Activated CD4-positive, alpha-beta T cell treated with anti-CD3 and anti-CD28 coated beads, Interleukin-2, amount 10 ng/mL, durations not matched to agents 7 days and 5 days (primary cell): ENCODE measurements around the gene HCRT. TPM values are rescaled to one million over a fixed set of nuclear protein-coding genes. Genes with fewer than 3 reads are reported as not detected.

Source experiments
- CTCF ChIA-PET: fragments of 350-600 bp; sonication (Branson Sonifier 250); formaldehyde crosslinking; loops from one replicate; lab custom pipeline; 2021; ENCODE audit warnings: antibody characterized with exemption; lab: Charles Lee
- POLR2A ChIA-PET: fragments of 350-600 bp; sonication (Branson Sonifier 250); formaldehyde crosslinking; loops from one replicate; lab custom pipeline; 2021; ENCODE audit warnings: antibody characterized with exemption; lab: Charles Lee
- DNase-seq: peaks from one replicate; pipeline ENCODE4 v3.0.0-alpha.2; 2020
- H3K27ac Mint-ChIP-seq: one replicate; pipeline ENCODE4 v1.8.0; 2021; ENCODE audit warnings: mild to moderate bottlenecking, moderate library complexity, mixed read lengths
- H3K27me3 Mint-ChIP-seq: one replicate; pipeline ENCODE4 v1.8.0; 2021; ENCODE audit warnings: mixed read lengths
- H3K36me3 Mint-ChIP-seq: one replicate; pipeline ENCODE4 v1.8.0; 2021; ENCODE audit warnings: low read depth, mixed read lengths
- H3K4me1 Mint-ChIP-seq: one replicate; pipeline ENCODE4 v1.8.0; 2021; ENCODE audit warnings: mixed read lengths
- H3K4me3 Mint-ChIP-seq: one replicate; pipeline ENCODE4 v1.8.0; 2021; ENCODE audit warnings: mild to moderate bottlenecking, moderate library complexity, mixed read lengths
- H3K9me3 Mint-ChIP-seq: one replicate; pipeline ENCODE4 v1.8.0; 2021; ENCODE audit warnings: mixed read lengths
- total RNA-seq, 2 experiments: library from RNA; stranded (reverse); gene quantifications; one replicate each; pipeline ENCODE4 v1.2.3, GENCODE V29; 2021

The HCRT gene
- total RNA-seq, 2 experiments from 2014 or later = not detected

DNA sequence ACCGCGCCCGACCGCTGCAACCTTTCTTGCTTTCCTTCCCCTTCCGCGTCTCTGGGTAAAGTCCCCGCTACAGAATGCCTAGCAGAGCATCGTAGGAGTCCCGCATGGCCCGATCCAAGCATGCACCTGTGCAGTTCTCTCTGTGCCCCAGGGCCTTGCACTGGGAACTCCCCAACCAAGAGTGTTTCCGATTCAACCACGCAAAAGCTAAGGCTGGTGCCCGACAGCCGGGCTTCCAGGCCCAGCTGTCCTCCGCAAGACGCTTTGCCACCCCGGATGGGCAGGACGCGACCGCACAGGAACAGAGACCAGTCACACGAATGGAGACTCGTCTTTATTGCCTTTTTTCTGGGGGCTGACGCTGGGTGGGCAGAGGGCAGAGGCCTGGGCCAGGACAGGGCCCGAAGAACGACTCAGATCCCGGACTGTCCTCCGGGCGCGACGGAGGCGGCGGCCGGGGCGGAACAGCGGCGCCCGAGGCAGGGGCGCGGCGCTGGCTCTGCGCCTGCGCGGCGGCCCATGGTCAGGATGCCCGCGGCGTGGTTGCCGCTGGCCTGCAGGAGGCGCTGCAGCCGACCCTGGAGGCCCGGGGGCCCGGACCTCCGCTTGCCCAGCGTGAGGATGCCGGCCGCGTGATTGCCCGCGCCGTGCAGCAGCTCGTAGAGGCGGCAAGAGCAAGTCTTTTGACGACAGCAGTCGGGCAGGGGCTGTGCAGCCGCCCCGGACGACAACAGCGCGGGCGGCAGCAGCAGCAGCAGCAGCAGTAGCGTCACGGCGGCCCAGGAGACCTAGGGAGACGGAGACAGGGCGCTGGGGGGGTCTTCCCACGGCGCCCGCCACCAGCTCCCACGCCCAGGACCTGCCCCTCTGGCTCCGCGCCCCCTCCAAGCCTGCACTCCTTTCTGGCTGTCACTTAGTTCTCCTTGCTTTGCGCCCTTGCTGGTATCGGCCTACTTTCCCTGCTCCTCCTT lies 1.2 kb downstream of the HCRT start:
- Mint-ChIP-seq H3K27ac (peak overlapping the region; percentile 93), H3K36me3 (no peaks in the 10 kb centered on the region), H3K4me1 (peaks cover 49% of the 10 kb centered on the region), H3K27me3 (peaks cover 23% of the 10 kb centered on the region), H3K4me3 (peak overlapping the region; percentile 87), H3K9me3 (no peaks in the 10 kb centered on the region)
- POLR2A ChIA-PET = no interaction called here
- CTCF ChIA-PET = interaction anchor here (0.5 to 2.8 kb wide), 17 partner anchors 11 to 271 kb away, joined by 3 to 33 read pairs (median 3); partner anchors contain the start of genes GHDC, KAT2A and NKIRAS2
- peak; percentile 71 for DNase-seq

DNA sequence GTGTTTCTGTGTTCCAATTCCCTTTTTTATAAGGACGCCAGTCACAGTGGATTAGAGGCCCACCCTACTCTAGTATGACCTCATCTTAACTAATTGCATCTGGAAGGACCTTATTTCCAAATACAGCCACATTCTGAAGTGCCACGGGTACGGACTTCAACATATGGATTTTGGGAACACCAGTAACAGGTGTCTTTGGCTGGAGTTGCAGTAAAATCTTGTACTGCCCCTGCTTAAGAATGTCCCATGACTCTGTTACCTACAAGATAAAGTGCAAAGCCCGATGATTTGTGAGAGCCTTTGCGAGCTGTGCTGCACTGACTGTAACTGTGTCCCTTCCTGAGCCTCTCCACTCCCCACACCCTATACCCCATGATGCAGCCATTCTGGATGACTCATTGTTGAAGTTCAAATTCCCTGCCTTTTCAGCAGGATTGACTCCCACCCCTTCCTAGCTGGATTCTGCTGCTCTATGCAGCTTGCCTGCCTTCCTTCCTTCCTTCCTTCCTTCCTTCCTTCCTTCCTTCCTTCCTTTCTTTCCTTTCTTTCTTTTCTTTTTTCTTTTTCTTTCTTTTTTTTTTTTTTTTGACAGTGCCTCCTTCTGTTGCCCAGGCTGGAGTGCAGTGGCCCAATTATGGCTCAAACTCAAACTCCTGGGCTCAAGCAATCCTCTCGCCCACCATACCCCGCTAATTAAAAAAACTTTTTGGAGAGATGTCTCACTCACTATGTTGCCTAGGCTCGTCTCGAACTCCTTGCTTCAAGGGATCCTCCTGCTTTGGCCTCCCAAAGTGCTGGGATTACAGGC lies 2.1 kb downstream of the HCRT start:
- POLR2A ChIA-PET = no interaction called here
- Mint-ChIP-seq H3K27me3 (peaks cover 25% of the 10 kb centered on the region), H3K4me1 (peaks cover 52% of the 10 kb centered on the region), H3K27ac (peak overlapping the region; percentile 93), H3K9me3 (no peaks in the 10 kb centered on the region), H3K4me3 (peak overlapping the region; percentile 87), H3K36me3 (no peaks in the 10 kb centered on the region)
- CTCF ChIA-PET = interaction anchor here (0.6 to 2.8 kb wide), 9 partner anchors 12 to 272 kb away, joined by 3 to 33 read pairs (median 3); partner anchors contain the start of genes GHDC, KAT2A and NKIRAS2
- no peak for DNase-seq

DNA sequence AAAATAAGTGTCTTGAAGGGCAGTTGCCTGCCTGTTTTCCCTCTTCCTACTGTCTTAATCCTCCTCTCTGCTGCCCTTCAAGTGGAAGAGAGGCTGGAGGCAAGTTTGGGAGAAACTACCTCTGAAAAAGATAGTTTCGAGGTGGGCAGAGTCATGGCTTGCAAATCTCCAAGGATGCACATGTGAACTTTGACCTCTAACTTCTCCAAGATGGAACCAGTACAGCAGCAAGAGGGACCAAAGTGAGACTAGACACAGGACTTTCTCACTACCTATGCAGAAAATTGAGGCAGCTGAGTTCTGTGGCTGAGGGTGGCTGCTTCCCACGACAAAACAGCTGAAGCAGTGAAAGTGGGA lies 3.4 kb downstream of the HCRT start:
- no peak overlapping the region for H3K27ac Mint-ChIP-seq
- peaks cover 25% of the 10 kb centered on the region for H3K27me3 Mint-ChIP-seq
- H3K9me3 Mint-ChIP-seq = no peaks in the 10 kb centered on the region
- H3K4me1 Mint-ChIP-seq = peaks cover 52% of the 10 kb centered on the region
- ChIA-PET POLR2A (interaction anchor here (0.5 to 0.8 kb wide), 3 partner anchors 8 to 67 kb away, joined by 3 to 5 read pairs (median 4); partner anchors contain the start of gene GHDC), CTCF (interaction anchor here (0.5 to 4.1 kb wide), 26 partner anchors 8 to 345 kb away, joined by 3 to 28 read pairs (median 4); partner anchors contain the start of genes GHDC, NKIRAS2 and STAT3)
- DNase-seq = no peak
- no peaks in the 10 kb centered on the region for H3K36me3 Mint-ChIP-seq
- H3K4me3 Mint-ChIP-seq = peak overlapping the region; percentile 60

DNA sequence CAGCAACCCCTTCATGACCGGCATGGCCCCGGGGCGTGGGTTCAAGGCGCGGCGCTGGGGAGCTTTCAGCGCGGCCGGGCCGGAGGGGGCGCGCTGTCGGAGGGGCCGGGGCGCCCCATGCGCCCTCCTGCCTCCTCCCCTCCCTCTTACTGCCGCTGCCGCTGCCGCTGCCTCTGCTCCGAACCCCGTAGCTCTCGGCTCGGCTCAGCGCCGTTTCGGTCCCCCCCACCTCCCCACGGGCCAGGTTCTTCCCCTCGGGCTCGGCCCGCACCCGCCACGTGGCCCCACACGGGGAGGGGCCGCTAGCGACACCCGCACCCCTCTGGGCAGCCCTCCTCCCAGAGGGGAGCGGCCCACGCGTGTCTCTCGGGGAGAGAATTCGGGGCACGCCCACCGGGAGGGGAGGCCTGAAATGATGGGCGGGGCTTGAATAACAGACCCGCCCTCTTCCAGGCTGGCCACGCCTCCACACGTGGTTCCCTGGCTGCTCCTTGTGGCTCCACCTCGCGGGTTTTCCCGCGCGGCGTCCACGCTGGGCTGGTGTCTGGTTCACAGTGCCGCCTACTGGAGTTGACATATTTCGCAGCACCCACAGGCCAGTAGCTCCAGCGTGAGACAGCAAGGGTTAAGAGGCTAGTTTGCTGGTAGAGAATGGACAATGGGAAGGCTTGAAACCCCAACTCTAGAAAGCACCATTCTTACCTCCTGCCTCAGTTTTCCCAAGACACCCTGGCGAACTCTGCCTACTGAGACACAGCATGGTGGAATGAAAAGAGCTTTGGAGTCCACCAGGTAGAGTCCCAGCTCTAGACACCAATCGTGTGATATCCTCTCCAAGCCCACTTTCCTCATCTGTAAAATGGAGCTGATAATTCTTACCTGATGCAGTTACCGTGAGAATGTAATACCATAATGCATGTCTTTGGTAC lies 4.1 kb downstream of the HCRT start, which contains the start of gene KCNH4:
Gene KCNH4, minus strand, starts transcription at position 221 of the 929 bp plus-strand sequence. Its CDS starts 197 bp downstream, at position 24.
- Mint-ChIP-seq H3K36me3 (no peaks in the 10 kb centered on the region), H3K27ac (peak within 1 kb of the TSS; percentile 36), H3K4me3 (peak within 1 kb of the TSS; percentile 61), H3K4me1 (peaks cover 52% of the 10 kb centered on the region), H3K9me3 (no peaks in the 10 kb centered on the region), H3K27me3 (peaks cover 25% of the 10 kb centered on the region)
- peak; percentile 93 for DNase-seq
- ChIA-PET POLR2A (interaction anchor here (0.5 to 0.8 kb wide), 3 partner anchors 9 to 66 kb away, joined by 3 to 5 read pairs (median 4); partner anchors contain the start of gene GHDC), CTCF (interaction anchor here (0.5 to 4.1 kb wide), 31 partner anchors 9 to 346 kb away, joined by 3 to 28 read pairs (median 4); partner anchors contain the start of genes CNP, GHDC, NKIRAS2 and STAT3)

DNA sequence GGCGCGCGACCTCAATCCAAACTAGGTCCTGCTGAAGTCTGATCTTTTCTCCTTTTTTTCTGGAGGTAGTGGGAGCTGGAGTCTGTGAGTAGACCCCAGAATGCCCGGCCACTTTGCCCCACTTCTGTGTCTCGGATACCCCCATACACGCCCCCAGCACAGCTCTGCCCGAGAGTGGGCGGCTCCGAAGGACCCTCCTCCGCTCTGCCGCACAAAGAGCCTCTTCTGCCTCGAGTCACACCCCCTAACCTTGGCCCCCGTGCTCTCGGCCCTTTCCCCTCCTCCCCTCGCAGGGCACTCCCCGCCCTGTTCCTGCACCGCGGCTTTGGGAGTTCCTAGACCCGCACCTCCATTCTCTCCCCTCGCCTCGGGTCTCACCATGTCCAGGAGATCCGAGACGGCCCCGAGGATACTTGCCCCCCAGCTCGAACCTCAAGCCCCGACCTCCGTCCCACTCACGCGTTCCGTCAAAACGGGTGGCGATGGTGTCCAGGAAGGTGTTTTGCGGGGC lies 4.8 kb downstream of the HCRT start:
- Mint-ChIP-seq H3K4me1 (peaks cover 52% of the 10 kb centered on the region), H3K4me3 (peak overlapping the region; percentile 61), H3K27ac (no peak overlapping the region), H3K9me3 (no peaks in the 10 kb centered on the region), H3K36me3 (no peaks in the 10 kb centered on the region), H3K27me3 (peaks cover 25% of the 10 kb centered on the region)
- POLR2A ChIA-PET = interaction anchor here (0.6 kb wide), 1 partner anchor 152 kb away, joined by 3 read pairs; no protein-coding TSS in a partner anchor
- CTCF ChIA-PET = interaction anchor here (0.6 to 4.1 kb wide), 18 partner anchors 9 to 214 kb away, joined by 3 to 28 read pairs (median 5); partner anchors contain the start of genes CNP, GHDC and NKIRAS2
- DNase-seq = no peak

DNA sequence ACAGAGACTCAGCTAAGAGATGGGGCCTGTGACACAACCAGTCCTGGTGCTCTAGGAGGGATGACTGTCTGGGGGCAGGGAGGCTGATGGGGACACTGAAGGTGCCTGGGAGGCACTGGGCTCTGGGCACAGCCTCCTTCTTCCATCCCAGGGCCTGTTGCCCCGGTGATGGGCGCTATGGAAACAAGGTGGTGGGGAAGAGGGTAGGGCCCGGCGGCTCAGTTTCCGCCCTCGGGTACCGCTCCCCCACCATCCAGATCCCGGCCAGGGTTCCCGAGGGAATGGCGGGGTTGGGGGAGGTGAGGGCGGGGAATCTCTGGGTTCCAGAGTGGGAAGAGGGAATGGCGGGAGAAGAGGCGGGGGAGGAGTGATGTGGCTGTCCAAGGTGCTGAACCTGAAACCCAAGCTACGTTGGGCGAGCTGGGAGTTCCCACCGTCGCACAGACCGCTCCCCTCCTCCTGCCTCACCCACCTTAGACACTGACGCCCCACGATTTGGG lies 5.3 kb downstream of the HCRT start:
- H3K36me3 Mint-ChIP-seq = no peaks in the 10 kb centered on the region
- ChIA-PET POLR2A (interaction anchor here (0.6 kb wide), 1 partner anchor 152 kb away, joined by 3 read pairs; no protein-coding TSS in a partner anchor), CTCF (interaction anchor here (0.7 to 4.1 kb wide), 13 partner anchors 8 to 177 kb away, joined by 3 to 28 read pairs (median 6); partner anchors contain the start of genes GHDC and NKIRAS2)
- H3K27ac Mint-ChIP-seq = no peak overlapping the region
- H3K4me3 Mint-ChIP-seq = peak overlapping the region; percentile 61
- DNase-seq = peak; percentile 44
- peaks cover 48% of the 10 kb centered on the region for H3K4me1 Mint-ChIP-seq
- H3K27me3 Mint-ChIP-seq = peaks cover 25% of the 10 kb centered on the region
- H3K9me3 Mint-ChIP-seq = no peaks in the 10 kb centered on the region

DNA sequence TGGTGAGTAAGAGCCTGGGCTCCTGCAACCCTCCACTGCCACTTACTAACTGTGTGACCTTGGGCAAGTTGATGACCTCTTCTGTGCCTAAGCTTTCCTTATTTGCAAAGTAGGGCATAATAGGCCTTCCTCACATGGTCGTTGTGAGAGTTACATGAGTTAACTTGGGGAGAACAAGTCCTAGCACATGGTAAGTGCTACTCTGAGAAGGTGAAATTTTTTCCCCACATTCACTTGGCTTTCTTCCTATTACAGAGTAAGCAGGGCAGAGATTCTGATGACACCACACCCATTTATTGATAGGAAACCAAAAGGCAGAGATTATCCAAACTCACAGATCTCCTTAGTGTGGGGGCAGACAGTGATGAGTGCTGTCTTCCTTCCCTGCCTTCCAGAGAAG lies 5.9 kb downstream of the HCRT start:
- no peak for DNase-seq
- ChIA-PET POLR2A (no interaction called here), CTCF (interaction anchor here (0.7 to 4.1 kb wide), 10 partner anchors 8 to 227 kb away, joined by 3 to 28 read pairs (median 5); partner anchors contain the start of gene NKIRAS2)
- Mint-ChIP-seq H3K27me3 (peaks cover 25% of the 10 kb centered on the region), H3K9me3 (no peaks in the 10 kb centered on the region), H3K27ac (no peak overlapping the region), H3K4me1 (peaks cover 42% of the 10 kb centered on the region), H3K36me3 (no peaks in the 10 kb centered on the region), H3K4me3 (no peak overlapping the region)

DNA sequence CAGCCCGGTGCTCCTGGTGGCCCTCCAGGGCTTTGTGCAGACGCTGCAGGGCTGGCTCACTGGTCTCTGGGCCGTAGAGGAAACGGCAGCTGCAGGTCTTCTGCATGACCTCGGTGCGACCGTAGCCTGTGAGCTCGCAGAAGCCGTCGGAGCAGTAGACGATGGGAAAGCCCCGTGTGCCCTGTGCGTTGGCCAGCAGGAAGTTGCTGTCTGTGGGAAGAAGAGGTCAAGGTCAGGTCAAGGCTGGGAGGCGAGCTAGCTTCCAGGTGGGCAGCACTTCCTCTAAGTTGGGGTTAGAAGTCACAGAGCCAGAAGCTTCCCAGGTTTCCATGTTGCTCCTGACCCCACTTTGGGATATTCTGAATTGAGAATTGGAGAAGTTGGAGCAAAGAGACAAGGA lies 6.4 kb downstream of the HCRT start:
- no peak overlapping the region for H3K4me3 Mint-ChIP-seq
- CTCF ChIA-PET = interaction anchor here (0.7 to 4.1 kb wide), 7 partner anchors 10 to 227 kb away, joined by 3 to 28 read pairs (median 4); partner anchors contain the start of gene NKIRAS2
- no peak for DNase-seq

DNA sequence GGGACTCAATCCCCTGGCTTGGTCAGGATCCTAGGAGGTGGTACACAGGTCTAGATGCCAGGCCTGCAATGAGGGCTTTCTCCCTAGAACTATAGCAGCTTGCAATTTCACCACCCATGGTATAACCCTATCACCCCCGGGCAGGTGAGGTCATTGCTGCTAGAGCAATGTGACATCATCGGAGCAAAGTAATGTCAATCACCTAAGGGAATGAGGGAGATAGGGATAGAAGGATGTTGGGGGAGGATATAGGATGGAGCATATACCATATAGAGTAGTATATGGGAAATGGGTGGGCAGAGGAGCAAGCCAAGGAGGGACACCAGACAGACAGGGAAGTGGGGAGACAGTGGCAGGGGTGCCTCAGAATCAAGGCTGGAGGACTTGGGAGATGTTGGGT lies 7.6 kb downstream of the HCRT start:
- POLR2A ChIA-PET = no interaction called here
- no peak overlapping the region for H3K27ac Mint-ChIP-seq
- no peak for DNase-seq
- no peaks in the 10 kb centered on the region for H3K9me3 Mint-ChIP-seq
- H3K27me3 Mint-ChIP-seq = peaks cover 25% of the 10 kb centered on the region
- H3K4me1 Mint-ChIP-seq = peaks cover 29% of the 10 kb centered on the region
- no peak overlapping the region for H3K4me3 Mint-ChIP-seq
- no peaks in the 10 kb centered on the region for H3K36me3 Mint-ChIP-seq
- CTCF ChIA-PET = interaction anchor here (1.3 kb wide), 1 partner anchor 11 kb away, joined by 3 read pairs; no protein-coding TSS in a partner anchor

More for the DNA sequence above, 6.4 kb downstream of the HCRT start:
- Mint-ChIP-seq H3K27me3 (peaks cover 25% of the 10 kb centered on the region), H3K9me3 (no peaks in the 10 kb centered on the region), H3K4me1 (peaks cover 40% of the 10 kb centered on the region), H3K27ac (no peak overlapping the region), H3K36me3 (no peaks in the 10 kb centered on the region)
- POLR2A ChIA-PET = no interaction called here

DNA sequence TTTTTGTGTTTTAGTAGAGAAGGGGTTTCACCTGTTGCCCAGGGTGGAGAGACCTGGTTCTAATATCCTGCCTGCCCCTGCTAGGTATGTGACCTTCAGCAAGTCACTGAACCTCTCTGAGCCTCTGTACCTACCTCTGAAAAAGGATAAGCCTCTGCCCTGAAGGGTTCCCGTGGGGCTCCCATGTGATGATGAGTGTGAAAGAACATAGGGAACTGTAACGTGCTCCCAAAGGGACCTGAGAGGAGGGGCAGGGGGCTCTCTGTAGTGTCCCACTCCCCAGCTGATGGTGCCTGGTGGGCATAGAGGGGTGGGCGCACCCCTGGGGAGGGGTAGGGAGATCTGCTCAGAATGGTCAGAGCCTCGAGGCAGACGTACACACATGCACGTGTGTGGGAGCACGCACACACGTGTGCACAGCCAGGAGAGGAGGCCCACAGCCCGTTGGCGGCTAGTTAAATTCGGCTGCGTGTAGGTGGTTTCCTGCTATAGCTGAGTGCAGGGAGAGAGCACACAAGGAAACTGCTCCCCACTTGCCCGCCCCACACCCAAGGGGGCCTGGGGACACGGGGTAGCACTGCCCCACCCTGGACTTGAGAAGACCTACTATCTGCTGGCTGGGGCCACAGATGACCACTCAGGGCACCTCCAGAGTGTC lies 11.0 kb downstream of the HCRT start:
- ChIA-PET CTCF (interaction anchor here (0.5 kb wide), 1 partner anchor 873 kb away, joined by 5 read pairs; no protein-coding TSS in a partner anchor), POLR2A (no interaction called here)
- Mint-ChIP-seq H3K4me1 (peaks cover 7% of the 10 kb centered on the region), H3K4me3 (no peak overlapping the region), H3K36me3 (no peaks in the 10 kb centered on the region), H3K27me3 (peaks cover 2% of the 10 kb centered on the region), H3K27ac (no peak overlapping the region), H3K9me3 (no peaks in the 10 kb centered on the region)
- no peak for DNase-seq
